ENCODE measurements around the gene ZNF212.

ZNF212 gene

DNA sequence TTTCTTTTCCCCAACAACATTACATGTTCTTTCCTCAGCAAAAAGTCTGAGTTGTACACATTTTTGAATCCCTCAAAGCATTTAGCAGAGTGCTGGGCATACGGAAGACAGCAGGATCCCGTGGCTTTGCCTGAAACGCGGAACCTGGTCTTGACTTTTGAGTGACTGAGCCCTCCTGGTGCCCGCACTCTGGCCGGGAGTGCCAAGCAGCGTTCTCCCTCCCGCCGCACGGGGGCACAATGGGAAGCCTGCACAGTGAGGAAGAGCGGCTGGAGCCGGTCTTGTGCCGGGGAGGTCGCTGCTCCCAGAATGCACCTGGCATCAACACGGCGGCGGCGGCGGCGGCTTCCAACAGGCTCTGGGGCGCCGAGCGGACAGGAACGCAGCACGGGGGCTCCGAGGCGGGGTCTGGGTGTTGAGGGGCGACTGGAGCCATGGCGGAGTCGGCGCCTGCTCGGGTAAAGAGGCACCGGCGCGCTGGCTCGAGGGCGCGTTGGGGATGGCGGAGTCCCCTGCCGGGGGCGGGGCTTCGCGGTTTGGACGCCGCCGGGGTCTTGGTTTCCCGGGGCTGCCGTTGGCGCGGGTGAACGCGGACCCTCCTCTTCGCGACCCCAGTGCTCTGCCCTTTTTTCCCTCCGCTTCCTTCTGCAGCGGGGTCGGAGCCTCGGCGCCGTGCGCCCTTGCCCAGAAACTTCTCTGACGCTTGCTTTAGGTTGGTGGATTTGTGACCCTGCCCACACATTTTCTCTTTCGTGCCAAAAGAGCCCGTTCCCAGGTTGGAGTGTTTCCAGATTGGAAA lies at the start of gene ZNF212:
Gene ZNF212, plus strand, starts transcription at position 307 of the 799 bp plus-strand sequence. Its CDS starts 128 bp downstream, at position 435.
- H3K4me3 ChIP-seq (ENCODE audit: low read depth, low read length), result peak within 1 kb of the TSS; percentile 91

- no peak overlapping the region for H3K4me3 ChIP-seq (ENCODE audit: low read depth, low read length)
Observed at GRCh38 chr7:149191851-149192250, 47.6 kb upstream of the ZNF212 start.

GRCh38 chr7:149194799-149195179 lies 44.7 kb upstream of the ZNF212 start:
- peak overlapping the region; percentile 89 for H3K4me3 ChIP-seq (ENCODE audit: low read depth, low read length)

- H3K4me3 ChIP-seq (ENCODE audit: low read depth, low read length), result peak within 1 kb of the TSS; percentile 89
Observed at GRCh38 chr7:149195180-149196150, 44.0 kb upstream of the ZNF212 start, which contains the start of gene ZNF282. TSS of gene ZNF282 (plus strand) at chr7:149195546. CDS start at chr7:149195590, 44 bp downstream.

DNA sequence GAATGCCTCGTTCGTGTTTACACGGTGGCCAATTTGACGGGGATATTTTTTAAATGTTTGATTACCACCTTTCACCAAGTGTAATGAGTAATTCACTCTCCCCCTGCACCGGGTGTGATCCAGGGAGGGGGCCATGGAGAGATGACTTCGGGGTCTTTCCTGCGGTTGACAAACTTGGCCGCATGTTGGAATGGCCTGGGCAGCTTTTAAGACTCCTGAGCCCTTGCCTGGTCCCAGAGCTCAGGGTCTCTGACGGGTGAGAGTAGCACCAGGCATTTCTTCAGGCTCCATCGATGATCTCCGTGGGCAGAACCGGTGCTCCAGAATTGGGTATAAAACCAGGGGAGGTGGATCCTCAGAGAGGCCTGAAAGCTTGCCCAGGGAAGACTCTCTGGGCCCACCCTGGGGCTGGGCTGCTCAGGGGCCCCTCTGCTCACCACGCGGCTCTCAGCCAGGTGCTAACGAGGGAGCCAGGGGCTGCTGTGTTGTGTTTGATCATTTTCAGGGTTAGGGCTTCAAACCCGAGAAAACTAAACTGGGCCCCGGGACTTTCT lies 43.2 kb upstream of the ZNF212 start:
- peak overlapping the region; percentile 89 for H3K4me3 ChIP-seq (ENCODE audit: low read depth, low read length)

- peak overlapping the region; percentile 89 for H3K4me3 ChIP-seq (ENCODE audit: low read depth, low read length)
Observed at GRCh38 chr7:149196705-149197171, 42.7 kb upstream of the ZNF212 start.

- no peak overlapping the region for H3K4me3 ChIP-seq (ENCODE audit: low read depth, low read length)
Observed at GRCh38 chr7:149197675-149198074, 41.8 kb upstream of the ZNF212 start.

GRCh38 chr7:149198161-149198816 lies 41.2 kb upstream of the ZNF212 start:
- H3K4me3 ChIP-seq (ENCODE audit: low read depth, low read length), result no peak overlapping the region

- H3K4me3 ChIP-seq (ENCODE audit: low read depth, low read length), result no peak overlapping the region
Observed at GRCh38 chr7:149199234-149199995, 40.0 kb upstream of the ZNF212 start.

GRCh38 chr7:149202831-149203231 lies 36.6 kb upstream of the ZNF212 start:
- no peak overlapping the region for H3K4me3 ChIP-seq (ENCODE audit: low read depth, low read length)

- no peak overlapping the region for H3K4me3 ChIP-seq (ENCODE audit: low read depth, low read length)
Observed at GRCh38 chr7:149205690-149206381, 33.6 kb upstream of the ZNF212 start.

DNA sequence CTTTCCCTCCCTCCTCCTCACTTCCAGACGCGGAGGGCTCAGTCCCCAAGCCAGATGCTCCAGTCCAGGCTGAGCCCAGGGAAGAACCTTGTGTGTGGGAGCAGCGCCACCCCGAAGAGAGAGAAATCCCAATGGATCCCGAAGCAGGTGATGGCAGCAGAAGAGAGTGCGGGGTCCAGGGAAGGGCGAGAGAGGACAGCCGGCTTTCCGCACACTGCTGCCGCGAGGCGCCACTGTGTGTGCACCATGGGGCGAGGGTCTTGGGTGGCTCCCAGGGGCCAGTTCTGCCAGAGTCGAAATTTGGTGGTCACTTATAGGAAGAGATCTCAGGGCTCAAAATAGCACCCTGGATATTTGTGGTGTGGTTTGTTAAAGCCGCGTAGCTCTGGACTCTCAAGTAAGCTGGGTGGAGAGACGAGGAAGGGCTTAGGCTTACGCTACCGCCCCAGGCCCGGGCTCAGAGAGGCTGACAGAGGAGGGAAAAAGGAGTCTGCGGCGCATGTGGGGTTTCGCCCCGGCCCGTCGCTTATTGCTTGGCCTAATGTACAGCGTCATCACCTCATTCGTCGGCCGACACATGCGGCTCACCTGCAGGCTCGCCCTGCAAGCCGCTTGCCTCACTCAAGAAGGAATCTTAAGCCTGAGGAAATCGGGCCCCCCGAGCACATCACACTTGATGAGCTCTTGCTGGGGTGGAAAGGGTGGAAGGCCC lies 32.0 kb upstream of the ZNF212 start:
- H3K4me3 ChIP-seq (ENCODE audit: low read depth, low read length), result no peak overlapping the region

DNA sequence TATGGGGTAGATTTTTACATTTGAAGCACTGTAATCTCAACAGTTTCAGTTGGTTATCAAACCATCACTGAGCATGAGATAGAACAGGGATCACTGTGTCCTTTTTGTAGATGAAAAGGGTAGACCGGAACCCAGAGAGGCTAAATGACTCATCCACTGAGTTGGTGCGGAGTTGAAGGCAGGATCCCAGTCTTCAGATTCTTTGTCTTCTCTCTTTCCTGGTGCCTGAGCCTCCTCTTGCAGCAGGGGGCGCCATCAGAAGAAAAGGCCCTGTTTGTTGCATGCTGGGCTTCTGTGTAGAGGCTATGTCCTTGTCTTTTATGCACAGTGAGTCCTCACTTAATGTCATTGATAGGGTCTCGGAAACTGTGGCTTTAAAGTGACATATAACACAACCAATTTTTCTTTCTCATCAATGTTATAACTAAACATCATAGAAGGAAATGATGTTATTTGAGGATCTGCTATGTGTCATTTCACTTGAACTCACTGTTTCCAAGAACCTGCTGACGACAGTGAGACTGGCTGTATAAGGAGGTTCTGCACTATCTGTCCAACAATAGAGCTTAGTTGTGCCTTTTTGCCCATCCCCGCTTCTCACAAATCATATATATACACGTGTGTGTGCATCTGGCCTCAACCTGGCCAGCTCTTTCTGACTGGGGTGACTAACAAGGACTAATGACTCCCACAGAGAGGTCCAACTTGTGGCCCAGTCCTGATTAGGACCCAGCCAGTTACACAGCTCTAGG lies 29.8 kb upstream of the ZNF212 start:
- H3K4me3 ChIP-seq (ENCODE audit: low read depth, low read length), result no peak overlapping the region

- H3K4me3 ChIP-seq (ENCODE audit: low read depth, low read length), result no peak overlapping the region
Observed at GRCh38 chr7:149210551-149210950, 28.9 kb upstream of the ZNF212 start.

- no peak overlapping the region for H3K4me3 ChIP-seq (ENCODE audit: low read depth, low read length)
Observed at GRCh38 chr7:149214020-149214720, 25.3 kb upstream of the ZNF212 start.

GRCh38 chr7:149216402-149216801 lies 23.0 kb upstream of the ZNF212 start:
- no peak overlapping the region for H3K4me3 ChIP-seq (ENCODE audit: low read depth, low read length)

DNA sequence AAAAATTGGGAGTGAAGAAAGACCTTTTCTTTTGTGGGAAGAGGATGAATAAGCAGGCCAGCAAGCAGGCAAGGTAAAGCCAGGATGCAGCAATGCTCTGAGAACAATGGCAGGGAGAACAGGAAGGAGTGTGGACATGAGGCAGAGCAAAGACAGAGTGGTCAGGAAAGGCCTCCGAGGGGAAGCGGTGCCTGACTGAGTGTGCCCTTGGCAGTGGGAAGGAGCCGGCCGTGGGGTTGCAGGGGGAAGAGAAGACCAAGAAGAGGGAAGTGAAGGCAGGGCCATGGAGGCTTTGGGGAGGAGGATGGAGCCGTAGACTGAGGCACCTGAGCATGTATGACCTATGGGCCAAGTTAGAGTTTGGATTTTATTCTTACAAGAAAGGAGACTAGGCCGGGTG lies 21.9 kb upstream of the ZNF212 start:
- H3K4me3 ChIP-seq (ENCODE audit: low read depth, low read length), result no peak overlapping the region
